ENCODE data around the gene DUSP8. TPM values are rescaled to one million over a fixed set of nuclear protein-coding genes. Genes with fewer than 3 reads are reported as not detected.

The DUSP8 gene
- total RNA-seq, 1 experiment from 2014 or later = 10.2 TPM

- no peak for DNase-seq (ENCODE audit: low read depth, low spot score)
- ATAC-seq = no peak
- Histone ChIP-seq H3K79me2 (ENCODE audit: insufficient read depth, low read length) (peaks cover 3% of the 10 kb centered on the region; the same call in 1 of the 2 replicates), H3K36me3 (ENCODE audit: control insufficient read depth in 1 of 2, insufficient read depth in 2 of 2, low read length in 2 of 2) (no peaks in the 10 kb centered on the region; a peak in 1 of 4 replicates), H2AFZ (ENCODE audit: low read depth, low read length, poor library complexity, severe bottlenecking) (no peak overlapping the region), H3K4me1 (ENCODE audit: control insufficient read depth in 1 of 2, insufficient read depth in 2 of 2, low read length in 2 of 2) (peaks cover 2 to 8% of the 10 kb centered on the region in 2 experiments; a peak in 1 of 4 replicates), H3K27me3 (ENCODE audit: insufficient read depth, low read length) (no peaks in the 10 kb centered on the region), H3K9me2 (ENCODE audit: insufficient read depth) (no peaks in the 10 kb centered on the region), H3K4me2 (ENCODE audit: low read length) (no peak overlapping the region), H3K27ac (ENCODE audit: low read depth, low read length) (no peak overlapping the region), H4K20me1 (ENCODE audit: insufficient read depth) (no peaks in the 10 kb centered on the region), H3K9me3 (ENCODE audit: control insufficient read depth in 1 of 2, insufficient read depth in 1 of 2, low read depth in 1 of 2, low read length in 2 of 2) (no peaks in the 10 kb centered on the region), H3K4me3 (replicated peaks in 1 of 2; ENCODE audit: low read depth in 1 of 2, low read length in 2 of 2) (no peak overlapping the region), H3K9ac (ENCODE audit: low read length) (no peak overlapping the region)
- no TSS peak for BruUV-seq (replicated peaks)
- RAD21 ChIA-PET (ENCODE audit: low non-redundant PET in 1 of 2, low total read pairs in 2 of 2, uncharacterized antibody in 2 of 2, unreplicated experiment in 2 of 2) = no interaction called here
- intact Hi-C loops (cut with micrococcal nuclease) = no loop called here
- no peak for TF ChIP-seq ZNF274 (IDR thresholded peaks at IDR 0.05; ENCODE audit: low read depth, low read length)
- TF ChIP-seq CTCF (IDR thresholded peaks at IDR 0.05 in 2 of 3, conservative IDR thresholded peaks at IDR 0.05 in 1 of 3; ENCODE audit: borderline replicate concordance in 1 of 3, insufficient read depth in 1 of 3, low read depth in 2 of 3, low read length in 2 of 3) = peak in 2 of 3 experiments; percentile 18 to 22; a peak in 2 of 6 replicates
- CTCF ChIA-PET = interaction anchor here (1.4 kb wide), 1 partner anchor 20 kb away, joined by 4 read pairs; no protein-coding TSS in a partner anchor
- POLR2A ChIA-PET = no interaction called here
Measured at GRCh38 chr11:1566381-1567051, 5.6 kb downstream of the DUSP8 start.

- DNase-seq (ENCODE audit: low read depth, low spot score) (no peak), ATAC-seq (no peak)
- peaks cover 2 to 4% of the 10 kb centered on the region in 2 experiments; a peak in 1 of 4 replicates for H3K4me1 ChIP-seq (ENCODE audit: control insufficient read depth in 1 of 2, insufficient read depth in 2 of 2, low read length in 2 of 2)
- no peak overlapping the region for H2AFZ ChIP-seq (ENCODE audit: low read depth, low read length, poor library complexity, severe bottlenecking)
- H3K9ac ChIP-seq (ENCODE audit: low read length) = no peak overlapping the region
- no peak overlapping the region for H3K27ac ChIP-seq (ENCODE audit: low read depth, low read length)
- no peaks in the 10 kb centered on the region for H4K20me1 ChIP-seq (ENCODE audit: insufficient read depth)
- no peaks in the 10 kb centered on the region for H3K27me3 ChIP-seq (ENCODE audit: insufficient read depth, low read length)
- ChIA-PET RAD21 (ENCODE audit: low non-redundant PET in 1 of 2, low total read pairs in 2 of 2, uncharacterized antibody in 2 of 2, unreplicated experiment in 2 of 2) (no interaction called here), POLR2A (no interaction called here), CTCF (interaction anchor here (1.7 kb wide), 1 partner anchor 19 kb away, joined by 7 read pairs; no protein-coding TSS in a partner anchor)
- no peaks in the 10 kb centered on the region; the same call in 1 of the 2 replicates for H3K79me2 ChIP-seq (ENCODE audit: insufficient read depth, low read length)
- no peaks in the 10 kb centered on the region; a peak in 1 of 4 replicates for H3K36me3 ChIP-seq (ENCODE audit: control insufficient read depth in 1 of 2, insufficient read depth in 2 of 2, low read length in 2 of 2)
- no peak overlapping the region for H3K4me3 ChIP-seq (replicated peaks in 1 of 2; ENCODE audit: low read depth in 1 of 2, low read length in 2 of 2)
- intact Hi-C loops (cut with micrococcal nuclease) = no loop called here
- no peaks in the 10 kb centered on the region for H3K9me3 ChIP-seq (ENCODE audit: control insufficient read depth in 1 of 2, insufficient read depth in 1 of 2, low read depth in 1 of 2, low read length in 2 of 2)
- H3K9me2 ChIP-seq (ENCODE audit: insufficient read depth) = no peaks in the 10 kb centered on the region
- no peak for TF ChIP-seq POLR2A (IDR thresholded peaks at IDR 0.05; ENCODE audit: borderline replicate concordance, extremely low read depth, insufficient read depth, insufficient read length)
- TF ChIP-seq EZH2phosphoT487 (IDR thresholded peaks at IDR 0.05; ENCODE audit: borderline replicate concordance) = no peak
- TF ChIP-seq CTCF (IDR thresholded peaks at IDR 0.05 in 2 of 3, conservative IDR thresholded peaks at IDR 0.05 in 1 of 3; ENCODE audit: borderline replicate concordance in 1 of 3, insufficient read depth in 1 of 3, low read depth in 2 of 3, low read length in 2 of 3) = no peak
- no peak for TF ChIP-seq TCF7L2 (IDR thresholded peaks at IDR 0.05; ENCODE audit: borderline replicate concordance, extremely low read depth, insufficient read depth, insufficient read length)
- TF ChIP-seq CEBPB (IDR thresholded peaks at IDR 0.05; ENCODE audit: low read depth) = no peak
- no peak for TF ChIP-seq SRF (IDR thresholded peaks at IDR 0.05; ENCODE audit: low read depth)
- no TSS peak for BruUV-seq (replicated peaks)
- H3K4me2 ChIP-seq (ENCODE audit: low read length) = no peak overlapping the region
Measured at GRCh38 chr11:1565904-1566247, 6.2 kb downstream of the DUSP8 start.

All from HCT116 (cell line).